Vagina (tissue), 2 donors: ENCODE measurements around the gene EXOC5. TPM values are rescaled to one million over a fixed set of nuclear protein-coding genes. Genes with fewer than 3 reads are reported as not detected.

Experiments
- DNase-seq, 2 donors: peaks; one replicate each; pipeline ENCODE4 v3.0.0-alpha.2; 2017; ENCODE audit errors: extremely low spot score in 2 of 2
- H3K27ac ChIP-seq: fragments of 200-600 bp; sonication (generic); one replicate; pipeline ENCODE4 v1.5.1; 2019
- H3K27me3 ChIP-seq: fragments of 200-600 bp; sonication (generic); one replicate; pipeline ENCODE4 v1.5.1; 2019
- H3K36me3 ChIP-seq, 2 donors: fragments of 200-600 bp; sonication (generic); one replicate each; pipeline ENCODE4 v1.5.1; 2017 to 2019
- H3K4me1 ChIP-seq: fragments of 200-600 bp; sonication (generic); one replicate; pipeline ENCODE4 v1.5.1; 2019
- H3K4me3 ChIP-seq, 2 donors: fragments of 200-600 bp; sonication (generic); 1 replicate in 1 of 2; 2 replicates in 1 of 2; pipeline ENCODE4 v1.5.1; 2016 to 2019
- H3K9me3 ChIP-seq: fragments of 200-600 bp; sonication (generic); one replicate; pipeline ENCODE4 v1.5.1; 2019
- POLR2A ChIP-seq, 2 donors: fragments of 450-650 bp; IDR thresholded peaks; one replicate each; pipeline ENCODE4 v1.6.1; 2017; ENCODE audit warnings: antibody characterized with exemption in 2 of 2, mild to moderate bottlenecking in 2 of 2, moderate library complexity in 2 of 2
- POLR2AphosphoS5 ChIP-seq, 2 donors: sonication (generic); formaldehyde crosslinking; IDR thresholded peaks; one replicate each; pipeline ENCODE4 v1.9.0; 2017; ENCODE audit warnings: antibody characterized with exemption in 2 of 2, mild to moderate bottlenecking in 2 of 2, low read depth in 1 of 2; ENCODE audit not compliant: insufficient read depth in 1 of 2
- intact Hi-C: fragments of 100-400 bp; cut with DNase I; formaldehyde crosslinking; loops from one replicate; pipeline ENCODE4 v1.15.1; 2023
- total RNA-seq: library from RNA; depleted of rRNA; stranded (reverse); fragments of >200 nt; gene quantifications from one replicate; pipeline ENCODE4 v1.2.3, GENCODE V29; 2016
- TF ChIP-seq, protein P1 (sequence below), 3 experiments: fragments of 450-650 bp in 2 of 3; fragments of 200-600 bp in 1 of 3; sonication (generic) in 1 of 3; IDR thresholded peaks; one replicate each; pipeline ENCODE4 v1.5.1; 2017 to 2019; ENCODE audit warnings: antibody characterized with exemption in 3 of 3, mild to moderate bottlenecking in 2 of 3, moderate library complexity in 2 of 3

Gene EXOC5
- total RNA-seq, 1 donor from 2014 or later, result 33.9 TPM

GRCh38 chr14:57274551-57274950 lies 5.8 kb upstream of the EXOC5 start:
- Histone ChIP-seq H3K27me3 (no peaks in the 10 kb centered on the region), H3K4me3 (no peak overlapping the region), H3K9me3 (no peaks in the 10 kb centered on the region), H3K4me1 (peaks cover 32% of the 10 kb centered on the region), H3K27ac (no peak overlapping the region), H3K36me3 (peaks cover 0 to 13% of the 10 kb centered on the region in 2 donors)
- intact Hi-C loops, result no loop called here
- TF ChIP-seq, protein P1, sequence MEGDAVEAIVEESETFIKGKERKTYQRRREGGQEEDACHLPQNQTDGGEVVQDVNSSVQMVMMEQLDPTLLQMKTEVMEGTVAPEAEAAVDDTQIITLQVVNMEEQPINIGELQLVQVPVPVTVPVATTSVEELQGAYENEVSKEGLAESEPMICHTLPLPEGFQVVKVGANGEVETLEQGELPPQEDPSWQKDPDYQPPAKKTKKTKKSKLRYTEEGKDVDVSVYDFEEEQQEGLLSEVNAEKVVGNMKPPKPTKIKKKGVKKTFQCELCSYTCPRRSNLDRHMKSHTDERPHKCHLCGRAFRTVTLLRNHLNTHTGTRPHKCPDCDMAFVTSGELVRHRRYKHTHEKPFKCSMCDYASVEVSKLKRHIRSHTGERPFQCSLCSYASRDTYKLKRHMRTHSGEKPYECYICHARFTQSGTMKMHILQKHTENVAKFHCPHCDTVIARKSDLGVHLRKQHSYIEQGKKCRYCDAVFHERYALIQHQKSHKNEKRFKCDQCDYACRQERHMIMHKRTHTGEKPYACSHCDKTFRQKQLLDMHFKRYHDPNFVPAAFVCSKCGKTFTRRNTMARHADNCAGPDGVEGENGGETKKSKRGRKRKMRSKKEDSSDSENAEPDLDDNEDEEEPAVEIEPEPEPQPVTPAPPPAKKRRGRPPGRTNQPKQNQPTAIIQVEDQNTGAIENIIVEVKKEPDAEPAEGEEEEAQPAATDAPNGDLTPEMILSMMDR (IDR thresholded peaks at IDR 0.05), result no peak
- TF ChIP-seq POLR2AphosphoS5 (IDR thresholded peaks at IDR 0.05; ENCODE audit: insufficient read depth in 1 of 2, low read depth in 1 of 2) (no peak), POLR2A (IDR thresholded peaks at IDR 0.05) (no peak)
- DNase-seq, result no peak

DNA sequence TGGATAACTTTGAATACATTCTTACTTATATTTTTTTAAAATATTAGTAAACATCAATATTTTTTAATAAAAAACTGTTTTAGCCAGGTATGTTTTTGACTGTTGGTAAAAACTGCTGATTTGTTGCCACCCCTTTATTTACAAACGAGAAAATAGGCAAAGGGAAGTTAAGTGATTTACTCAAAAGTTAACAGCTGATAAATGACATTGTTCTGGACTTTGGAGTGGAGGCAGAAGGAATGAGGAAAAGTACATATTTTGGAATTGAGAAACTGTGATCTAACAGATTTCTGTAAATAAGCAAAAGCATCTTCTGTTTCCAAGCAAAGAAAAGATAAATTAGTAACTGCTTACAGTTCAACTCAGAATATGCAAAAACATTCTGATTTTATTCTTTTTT lies 4.5 kb upstream of the EXOC5 start:
- Histone ChIP-seq H3K4me3 (no peak overlapping the region), H3K9me3 (no peaks in the 10 kb centered on the region), H3K36me3 (peaks cover 0 to 13% of the 10 kb centered on the region in 2 donors), H3K4me1 (peaks cover 33% of the 10 kb centered on the region), H3K27ac (no peak overlapping the region), H3K27me3 (no peaks in the 10 kb centered on the region)
- intact Hi-C loops, result no loop called here
- TF ChIP-seq POLR2A (IDR thresholded peaks at IDR 0.05) (no peak), POLR2AphosphoS5 (IDR thresholded peaks at IDR 0.05; ENCODE audit: insufficient read depth in 1 of 2, low read depth in 1 of 2) (no peak)
- TF ChIP-seq, protein P1 (IDR thresholded peaks at IDR 0.05), result no peak
- no peak for DNase-seq

DNA sequence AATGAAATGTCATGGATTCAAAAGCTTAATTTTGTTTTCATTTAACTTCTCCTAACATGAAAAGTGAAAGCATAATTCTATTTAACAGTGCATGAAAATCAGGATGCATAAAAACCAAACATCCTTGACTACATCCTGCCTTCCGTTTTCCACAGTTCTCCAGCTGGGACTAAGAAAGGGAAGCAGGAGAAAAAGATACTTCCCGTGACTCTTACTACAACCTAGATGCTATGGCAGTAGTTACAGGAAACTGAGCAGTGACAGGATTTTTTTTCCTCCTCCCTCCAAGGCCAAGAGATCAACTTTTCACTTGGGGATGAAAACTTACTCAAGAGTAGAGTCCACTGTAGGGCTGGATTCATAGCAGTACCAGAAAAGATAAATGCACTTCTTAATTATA lies 2.6 kb downstream of the EXOC5 start:
- no peaks in the 10 kb centered on the region for H3K36me3 ChIP-seq
- H3K9me3 ChIP-seq, result no peaks in the 10 kb centered on the region
- no peak for DNase-seq
- H3K27me3 ChIP-seq, result no peaks in the 10 kb centered on the region
- TF ChIP-seq POLR2AphosphoS5 (IDR thresholded peaks at IDR 0.05; ENCODE audit: insufficient read depth in 1 of 2, low read depth in 1 of 2) (no peak), POLR2A (IDR thresholded peaks at IDR 0.05) (no peak)
- TF ChIP-seq, protein P1 (IDR thresholded peaks at IDR 0.05), result no peak
- no peak overlapping the region for H3K27ac ChIP-seq
- H3K4me1 ChIP-seq, result peaks cover 45% of the 10 kb centered on the region
- intact Hi-C loops, result no loop called here
- H3K4me3 ChIP-seq, result no peak overlapping the region

- peaks cover 20% of the 10 kb centered on the region for H3K4me1 ChIP-seq
- no peak overlapping the region for H3K4me3 ChIP-seq
- TF ChIP-seq, protein P1 (IDR thresholded peaks at IDR 0.05), result no peak
- TF ChIP-seq POLR2AphosphoS5 (IDR thresholded peaks at IDR 0.05; ENCODE audit: insufficient read depth in 1 of 2, low read depth in 1 of 2), result no peak
- intact Hi-C loops, result loop anchor here (5.0 kb wide), 1 partner anchor 685 kb away; no protein-coding TSS in a partner anchor
- H3K27me3 ChIP-seq, result no peaks in the 10 kb centered on the region
- no peak for DNase-seq
- H3K9me3 ChIP-seq, result no peaks in the 10 kb centered on the region
- H3K36me3 ChIP-seq, result no peaks in the 10 kb centered on the region
- no peak overlapping the region for H3K27ac ChIP-seq
Observed at GRCh38 chr14:57262117-57262516, 6.6 kb downstream of the EXOC5 start.

GRCh38 chr14:57261604-57262003 lies 7.1 kb downstream of the EXOC5 start:
- Histone ChIP-seq H3K27me3 (no peaks in the 10 kb centered on the region), H3K4me1 (peaks cover 15% of the 10 kb centered on the region), H3K36me3 (no peaks in the 10 kb centered on the region), H3K27ac (no peak overlapping the region), H3K4me3 (no peak overlapping the region), H3K9me3 (no peaks in the 10 kb centered on the region)
- intact Hi-C loops, result loop anchor here (5.0 kb wide), 1 partner anchor 686 kb away; no protein-coding TSS in a partner anchor
- TF ChIP-seq POLR2A (IDR thresholded peaks at IDR 0.05) (no peak), POLR2AphosphoS5 (IDR thresholded peaks at IDR 0.05; ENCODE audit: insufficient read depth in 1 of 2, low read depth in 1 of 2) (no peak)
- TF ChIP-seq, protein P1 (IDR thresholded peaks at IDR 0.05), result no peak
- no peak for DNase-seq
